Lower lobe of right lung (tissue), 2 donors: Measurements from ENCODE around the gene DMRT2. TPM values are rescaled to one million over a fixed set of nuclear protein-coding genes. Genes with fewer than 3 reads are reported as not detected.

Source experiments
- ATAC-seq, 2 donors: fragments of 200-7000 bp; cut with Tn5 transposase; one replicate each; pipeline ENCODE4 v1.9.1; 2020 to 2022; ENCODE audit warnings: mild to moderate bottlenecking in 2 of 2, moderate library complexity in 2 of 2
- DNase-seq: peaks from one replicate; pipeline ENCODE4 v3.0.0-alpha.2; 2020
- H3K27ac ChIP-seq: fragments of 200-600 bp; one replicate; pipeline ENCODE4 v1.8.0; 2022
- H3K27me3 ChIP-seq: fragments of 200-600 bp; one replicate; pipeline ENCODE4 v1.8.0; 2022; ENCODE audit warnings: low read depth
- H3K36me3 ChIP-seq: fragments of 200-600 bp; one replicate; pipeline ENCODE4 v1.8.0; 2022; ENCODE audit warnings: mild to moderate bottlenecking
- H3K4me1 ChIP-seq: fragments of 200-600 bp; one replicate; pipeline ENCODE4 v1.8.0; 2022
- H3K4me3 ChIP-seq: fragments of 200-600 bp; one replicate; pipeline ENCODE4 v1.8.0; 2022; ENCODE audit warnings: mild to moderate bottlenecking
- H3K9me3 ChIP-seq: fragments of 200-600 bp; one replicate; pipeline ENCODE4 v1.8.0; 2022
- intact Hi-C: fragments of 100-400 bp; cut with DNase I; formaldehyde crosslinking; loops from one replicate; pipeline ENCODE4 v1.11.0; 2022
- total RNA-seq: library from RNA; stranded (reverse); fragmentation: NEBNext Ultra II Directional; extraction: Animal tissue kit (Norgen Biotek cat#: 25700); gene quantifications from one replicate; pipeline ENCODE4 v1.2.1, GENCODE V29; 2021
- TF ChIP-seq, protein P1 (sequence below): fragments of 200-600 bp; IDR thresholded peaks from one replicate; pipeline ENCODE4 v1.8.0; 2022; ENCODE audit warnings: antibody characterized with exemption, mild to moderate bottlenecking
- donor health status: DM: no; HTN: yes; CAD: no; lungs with severe emphysema.

DMRT2 gene
- total RNA-seq, 1 donor from 2014 or later: 0.86 TPM

DNA sequence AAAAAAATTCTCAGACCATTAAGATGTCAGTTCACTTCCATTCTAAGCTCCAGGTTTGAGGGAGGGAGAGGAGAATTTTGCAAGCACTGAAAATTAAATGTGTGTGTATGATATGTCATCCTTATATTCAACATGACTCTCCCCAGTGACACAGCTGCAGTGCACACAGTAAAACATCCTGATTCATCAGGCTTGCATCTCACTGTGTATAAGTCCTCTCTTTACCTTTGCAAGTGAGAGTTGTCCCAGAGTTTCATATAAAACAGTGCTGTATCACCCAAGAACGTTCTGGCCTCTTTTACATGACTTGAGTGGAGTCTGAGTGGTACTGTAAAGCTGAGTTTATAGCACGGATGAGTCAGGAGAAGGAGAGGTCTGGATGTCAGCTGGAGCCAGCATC lies 50.0 kb downstream of the DMRT2 start:
- no peak for ATAC-seq
- no peak for DNase-seq
- Histone ChIP-seq H3K4me1 (no peaks in the 10 kb centered on the region), H3K36me3 (no peaks in the 10 kb centered on the region), H3K4me3 (no peak overlapping the region), H3K27ac (no peak overlapping the region), H3K27me3 (no peaks in the 10 kb centered on the region), H3K9me3 (no peaks in the 10 kb centered on the region)
- TF ChIP-seq, protein P1, sequence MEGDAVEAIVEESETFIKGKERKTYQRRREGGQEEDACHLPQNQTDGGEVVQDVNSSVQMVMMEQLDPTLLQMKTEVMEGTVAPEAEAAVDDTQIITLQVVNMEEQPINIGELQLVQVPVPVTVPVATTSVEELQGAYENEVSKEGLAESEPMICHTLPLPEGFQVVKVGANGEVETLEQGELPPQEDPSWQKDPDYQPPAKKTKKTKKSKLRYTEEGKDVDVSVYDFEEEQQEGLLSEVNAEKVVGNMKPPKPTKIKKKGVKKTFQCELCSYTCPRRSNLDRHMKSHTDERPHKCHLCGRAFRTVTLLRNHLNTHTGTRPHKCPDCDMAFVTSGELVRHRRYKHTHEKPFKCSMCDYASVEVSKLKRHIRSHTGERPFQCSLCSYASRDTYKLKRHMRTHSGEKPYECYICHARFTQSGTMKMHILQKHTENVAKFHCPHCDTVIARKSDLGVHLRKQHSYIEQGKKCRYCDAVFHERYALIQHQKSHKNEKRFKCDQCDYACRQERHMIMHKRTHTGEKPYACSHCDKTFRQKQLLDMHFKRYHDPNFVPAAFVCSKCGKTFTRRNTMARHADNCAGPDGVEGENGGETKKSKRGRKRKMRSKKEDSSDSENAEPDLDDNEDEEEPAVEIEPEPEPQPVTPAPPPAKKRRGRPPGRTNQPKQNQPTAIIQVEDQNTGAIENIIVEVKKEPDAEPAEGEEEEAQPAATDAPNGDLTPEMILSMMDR: no peak
- intact Hi-C loops: no loop called here

DNA sequence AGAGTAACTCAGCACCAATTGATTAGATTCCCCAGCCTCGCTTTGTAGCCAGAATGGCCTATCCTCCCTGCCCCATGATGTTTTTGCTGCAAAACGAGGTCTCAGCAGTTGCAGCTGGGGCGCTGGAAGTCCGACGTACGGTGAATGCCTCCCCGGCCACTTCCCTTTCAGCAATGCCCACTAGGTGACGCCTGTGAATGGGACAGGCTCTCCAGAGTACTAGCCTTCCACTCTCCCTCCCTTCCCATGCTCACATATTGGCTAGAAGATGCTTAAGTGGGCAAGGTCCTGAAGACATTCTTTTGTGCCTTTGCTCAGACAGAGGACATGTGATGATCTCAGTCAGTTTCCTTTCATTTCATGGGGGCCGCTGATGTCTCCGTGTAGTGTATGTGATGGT lies 50.8 kb downstream of the DMRT2 start:
- H3K27ac ChIP-seq: no peak overlapping the region
- H3K9me3 ChIP-seq: no peaks in the 10 kb centered on the region
- no peaks in the 10 kb centered on the region for H3K4me1 ChIP-seq
- H3K36me3 ChIP-seq: no peaks in the 10 kb centered on the region
- H3K27me3 ChIP-seq: no peaks in the 10 kb centered on the region
- TF ChIP-seq, protein P1: peak; percentile 52
- DNase-seq: no peak
- intact Hi-C loops: no loop called here
- H3K4me3 ChIP-seq: no peak overlapping the region
- ATAC-seq: peak; percentile 70 to 71

DNA sequence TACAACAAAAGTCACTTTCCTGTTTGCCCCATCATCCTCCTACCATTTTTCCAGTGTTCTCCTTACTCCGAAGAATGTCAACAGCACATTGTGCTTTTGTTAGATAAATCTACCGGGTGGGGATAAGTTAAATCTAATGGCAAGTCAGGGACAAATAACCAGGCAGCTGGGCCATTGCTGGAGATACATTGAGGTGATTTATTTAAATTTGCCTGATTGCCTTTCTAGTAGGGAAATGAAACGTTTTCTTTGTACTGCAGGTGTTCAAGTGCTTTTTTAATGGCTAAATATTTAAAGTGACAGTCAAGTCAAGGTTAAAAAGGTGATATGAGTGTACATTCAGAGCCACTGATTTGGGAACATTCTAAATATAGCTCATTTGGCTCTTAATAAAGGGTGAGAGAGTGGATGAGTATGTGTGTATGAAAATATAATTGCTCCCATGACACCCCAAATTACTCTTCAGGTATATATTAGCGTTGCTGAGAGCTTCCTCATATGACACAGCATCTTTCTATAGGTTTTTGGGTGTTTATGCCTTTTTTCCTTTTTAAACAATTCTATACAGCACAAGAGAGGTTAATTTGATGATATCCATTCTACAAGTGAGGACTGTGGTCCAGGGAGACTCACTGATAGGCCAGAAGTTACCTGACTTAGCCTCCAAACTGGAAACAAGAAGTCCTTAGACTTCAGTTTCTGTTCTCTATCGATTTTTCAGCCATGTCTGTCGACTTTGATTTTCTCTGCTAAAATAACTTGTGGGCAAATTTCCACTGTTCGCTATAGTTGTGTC lies 51.9 kb downstream of the DMRT2 start:
- H3K4me3 ChIP-seq: no peak overlapping the region
- H3K9me3 ChIP-seq: no peaks in the 10 kb centered on the region
- H3K27me3 ChIP-seq: no peaks in the 10 kb centered on the region
- H3K36me3 ChIP-seq: no peaks in the 10 kb centered on the region
- no peak overlapping the region for H3K27ac ChIP-seq
- no peaks in the 10 kb centered on the region for H3K4me1 ChIP-seq
- intact Hi-C loops: no loop called here
- DNase-seq (no peak), ATAC-seq (no peak)
- TF ChIP-seq, protein P1: no peak

DNA sequence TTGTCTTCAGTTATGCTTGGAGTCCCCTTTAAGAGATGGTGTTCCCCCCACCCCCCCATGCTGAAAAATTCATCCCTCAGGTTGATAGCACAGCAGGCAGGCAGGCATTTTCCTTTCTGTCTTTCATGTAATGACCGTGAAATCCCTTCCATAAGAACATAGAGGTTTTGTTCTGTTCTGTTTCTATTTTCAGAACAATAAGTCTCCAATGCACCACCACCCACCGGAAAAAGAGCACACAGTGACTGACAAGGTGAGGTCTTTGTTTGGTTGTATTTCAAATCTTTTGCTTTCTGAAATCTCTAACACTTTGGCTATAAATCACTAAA lies 52.4 kb downstream of the DMRT2 start:
- ATAC-seq: no peak

More for the DNA sequence above, 52.4 kb downstream of the DMRT2 start:
- no peak overlapping the region for H3K4me3 ChIP-seq
- intact Hi-C loops: no loop called here
- no peak overlapping the region for H3K27ac ChIP-seq
- DNase-seq: no peak
- no peaks in the 10 kb centered on the region for H3K9me3 ChIP-seq
- H3K27me3 ChIP-seq: no peaks in the 10 kb centered on the region
- no peaks in the 10 kb centered on the region for H3K36me3 ChIP-seq
- H3K4me1 ChIP-seq: no peaks in the 10 kb centered on the region
- TF ChIP-seq, protein P1: no peak

Other genes starting within 250 kb of the DMRT2 start
- not detected for gene DMRT1, start 208.7 kb upstream of the DMRT2 start, total RNA-seq
- gene DMRT3, start 73.7 kb upstream of the DMRT2 start, total RNA-seq: 0.24 TPM